Activated CD4-positive, CD25-positive, alpha-beta regulatory T cell treated with anti-CD3 and anti-CD28 coated beads, Interleukin-2, amount 50 U/mL, for 16 hours (primary cell): ENCODE results near the gene ALKBH4.
"Not testable (repeated sequence)": the region's sequence is repeated elsewhere in the genome, so short reads cannot be mapped to it uniquely, and the experiment has no call there.

Experiments
- DNase-seq: peaks from one replicate; pipeline ENCODE4 v3.0.0-alpha.2; 2020; ENCODE audit warnings: low read depth, low spot score

Gene ALKBH4

DNA sequence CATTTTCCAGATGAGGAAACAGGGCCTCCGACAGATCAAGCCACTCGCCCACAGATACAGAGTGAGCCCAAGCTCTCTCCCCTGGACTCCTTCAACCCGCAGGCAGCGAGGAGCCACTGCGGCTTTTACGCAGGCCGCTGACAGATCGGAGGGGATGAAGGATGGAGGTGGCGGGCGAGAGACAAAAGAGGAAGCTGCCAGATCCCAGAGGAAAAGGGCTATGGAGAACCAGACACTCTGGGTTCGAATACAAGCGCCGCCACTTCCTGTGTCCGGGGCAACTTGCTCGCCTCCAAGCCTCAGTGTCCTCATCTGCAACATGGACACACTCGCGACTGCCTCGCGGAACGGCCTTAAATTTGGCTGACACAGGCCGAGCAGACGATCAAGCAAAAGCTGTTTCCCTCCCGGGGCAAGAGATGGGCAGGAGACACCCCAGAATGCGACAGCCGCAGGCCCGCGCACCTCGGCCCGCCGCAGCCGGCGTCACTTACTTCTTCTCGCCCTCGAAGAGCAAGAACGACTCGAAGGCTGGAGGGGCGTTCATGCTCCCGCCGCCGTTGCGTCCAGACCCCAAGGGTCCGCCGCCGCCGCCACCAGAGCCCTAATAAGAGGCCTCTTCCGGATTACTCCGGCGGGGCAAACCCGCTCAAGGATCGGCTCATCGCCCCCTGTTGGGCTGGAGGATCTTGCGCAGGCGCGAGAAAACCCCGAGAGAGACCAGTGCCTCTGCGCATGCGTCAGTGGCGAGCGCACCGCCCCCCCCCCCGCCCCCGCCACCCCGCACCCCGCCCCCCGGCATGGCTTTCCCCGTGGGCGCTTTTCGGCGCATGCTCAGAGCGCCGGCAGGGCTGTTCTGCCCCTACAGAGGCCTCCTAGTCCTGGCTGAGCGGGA lies 13.9 kb upstream of the ALKBH4 start, which contains the start of gene POLR2J:
POLR2J (minus strand) TSS at position 609 of the 895 bp plus-strand sequence; CDS start at position 547, 62 bp downstream.
- peak; percentile 86 for DNase-seq

DNA sequence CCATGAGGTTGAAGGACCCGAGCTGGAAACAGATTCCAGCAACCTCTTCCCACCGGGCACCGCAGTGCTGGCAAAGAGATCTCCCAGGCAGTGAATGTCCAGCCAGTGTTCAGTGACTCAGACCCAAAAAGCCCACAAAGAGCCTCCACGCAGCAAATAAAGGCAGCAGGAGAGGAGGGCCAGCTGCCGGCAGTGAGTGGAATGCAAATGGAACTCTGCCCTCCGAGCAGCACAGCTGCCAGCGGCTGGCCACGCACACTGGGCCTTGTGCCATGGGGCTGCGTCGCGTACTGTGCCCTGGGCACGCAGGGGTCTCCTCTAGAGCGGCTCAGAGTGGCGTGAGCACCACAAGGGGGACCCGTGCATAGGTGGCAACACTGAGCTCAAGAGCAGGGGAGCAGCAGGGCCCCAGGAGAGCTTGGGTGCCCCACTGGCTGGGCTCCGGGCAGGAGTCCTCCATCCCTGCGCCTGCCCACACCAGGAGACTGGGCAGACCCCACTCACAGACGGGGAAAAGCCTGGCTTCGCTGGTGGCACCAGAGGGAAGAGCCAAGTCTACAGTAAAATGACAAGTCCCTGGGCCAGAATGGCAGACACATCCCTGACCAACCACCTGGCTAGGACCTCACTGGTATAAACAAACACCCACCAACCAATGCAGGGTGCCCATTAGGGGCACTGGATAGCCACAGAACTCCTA lies 10.2 kb upstream of the ALKBH4 start:
- DNase-seq: not testable (repeated sequence)

DNA sequence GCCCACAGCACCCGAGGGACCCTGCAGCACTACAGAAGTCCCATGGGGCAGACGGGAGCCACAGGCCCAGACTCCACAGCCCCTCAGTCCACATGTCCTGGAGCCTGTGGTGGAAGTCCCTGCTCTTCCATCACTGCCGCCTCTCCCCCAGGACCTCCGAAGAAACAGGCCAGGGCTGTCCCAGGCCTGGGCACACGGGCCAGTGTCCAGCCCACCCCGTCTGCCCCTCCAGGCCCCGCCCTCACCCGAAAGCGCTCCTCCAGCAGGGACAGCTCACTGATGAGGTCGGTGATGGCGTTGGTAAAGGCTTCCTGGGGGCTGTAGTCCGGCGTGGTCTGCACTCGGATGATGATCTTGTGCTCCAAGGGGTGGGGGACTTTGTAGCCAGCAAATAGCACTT lies 9.5 kb upstream of the ALKBH4 start:
- not testable (repeated sequence) for DNase-seq

DNA sequence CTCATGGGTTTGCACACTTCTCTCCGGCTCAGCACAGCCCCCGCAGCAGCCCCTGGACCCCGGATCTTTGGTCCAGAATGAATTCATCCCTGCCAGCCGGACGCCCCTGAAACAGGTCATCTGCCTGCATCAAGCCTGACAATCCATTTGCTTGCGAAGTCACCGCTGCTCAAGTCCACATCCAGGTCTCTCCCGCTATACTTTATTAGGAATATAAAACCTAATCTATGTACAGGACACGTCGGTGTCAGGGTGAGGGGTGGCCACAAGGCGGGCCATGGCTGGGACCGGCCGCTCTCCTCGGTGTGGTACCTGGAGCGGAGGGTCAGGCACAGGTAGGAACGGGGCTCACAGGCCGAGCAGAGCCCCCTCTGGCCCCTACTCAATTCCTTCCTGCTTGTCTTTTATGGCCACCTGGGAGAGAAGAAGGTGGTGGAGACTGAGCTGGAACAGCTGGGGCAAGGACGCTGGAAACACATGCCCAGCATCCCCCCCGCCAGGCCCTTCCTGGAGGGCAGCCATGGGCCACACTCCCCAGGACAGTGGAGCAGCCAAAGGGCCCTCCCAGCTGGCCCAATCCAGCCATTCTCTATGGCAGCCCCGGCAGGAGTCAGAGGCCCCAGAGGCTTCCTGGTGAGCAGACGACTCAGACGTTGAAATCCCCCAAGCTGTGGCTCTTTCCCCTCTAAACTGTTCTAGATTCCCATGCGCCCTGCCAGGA lies 8.8 kb upstream of the ALKBH4 start:
- DNase-seq: no peak

DNA sequence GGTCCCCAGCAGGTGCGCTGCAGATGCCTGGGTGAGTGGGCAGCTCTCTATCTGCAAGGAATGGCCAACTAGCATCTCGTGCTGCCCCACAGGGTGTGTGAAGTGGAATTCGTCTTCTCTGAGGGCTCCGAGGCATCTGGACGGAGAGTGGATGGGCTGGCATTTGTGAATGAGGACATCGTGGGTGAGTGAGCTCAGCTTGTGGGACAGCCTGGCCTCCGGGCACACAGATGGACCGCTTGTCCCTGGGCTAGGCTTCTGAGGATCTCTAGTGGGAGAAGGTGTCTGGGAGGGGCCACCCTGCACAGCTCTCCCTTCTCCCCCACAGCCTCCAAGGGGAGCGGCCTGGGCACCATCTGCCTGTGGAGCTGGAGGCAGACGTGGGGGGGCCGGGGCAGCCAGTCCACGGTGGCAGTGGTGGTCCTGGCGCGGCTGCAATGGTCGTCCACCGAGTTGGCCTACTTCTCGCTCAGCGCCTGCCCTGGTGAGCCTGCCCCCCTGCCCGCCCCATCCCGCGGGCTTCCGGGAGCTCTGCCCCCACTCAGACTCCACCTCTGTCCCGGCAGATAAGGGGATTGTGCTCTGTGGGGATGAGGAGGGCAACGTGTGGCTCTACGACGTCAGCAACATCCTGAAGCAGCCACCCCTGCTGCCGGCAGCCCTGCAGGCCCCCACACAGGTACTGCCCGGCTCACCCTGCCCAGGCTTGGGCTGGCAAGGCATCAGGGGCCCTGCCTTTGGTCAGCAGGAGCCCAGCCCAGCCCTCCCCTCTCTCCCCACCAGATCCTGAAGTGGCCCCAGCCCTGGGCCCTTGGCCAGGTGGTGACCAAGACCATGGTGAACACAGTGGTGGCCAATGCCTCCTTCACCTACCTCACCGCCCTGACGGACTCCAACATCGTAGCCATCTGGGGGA lies 7.7 kb upstream of the ALKBH4 start:
- DNase-seq: no peak

DNA sequence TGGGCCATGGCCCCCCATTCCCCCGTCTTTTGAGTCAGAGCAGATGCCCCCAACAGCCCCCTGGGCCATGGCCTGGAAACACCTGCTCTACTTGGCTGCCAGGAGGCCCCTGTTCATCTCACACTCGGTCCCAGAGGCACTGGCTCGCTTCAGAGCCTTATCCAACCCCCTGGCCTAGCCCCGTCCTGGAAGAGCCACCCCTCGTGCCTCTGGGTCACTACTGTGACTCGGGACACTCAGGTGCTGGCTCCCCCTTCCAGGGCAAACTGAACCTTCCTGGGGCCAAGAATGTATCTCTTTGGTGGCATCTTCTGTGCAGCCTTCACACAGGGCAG lies 7.1 kb upstream of the ALKBH4 start:
- DNase-seq: no peak

DNA sequence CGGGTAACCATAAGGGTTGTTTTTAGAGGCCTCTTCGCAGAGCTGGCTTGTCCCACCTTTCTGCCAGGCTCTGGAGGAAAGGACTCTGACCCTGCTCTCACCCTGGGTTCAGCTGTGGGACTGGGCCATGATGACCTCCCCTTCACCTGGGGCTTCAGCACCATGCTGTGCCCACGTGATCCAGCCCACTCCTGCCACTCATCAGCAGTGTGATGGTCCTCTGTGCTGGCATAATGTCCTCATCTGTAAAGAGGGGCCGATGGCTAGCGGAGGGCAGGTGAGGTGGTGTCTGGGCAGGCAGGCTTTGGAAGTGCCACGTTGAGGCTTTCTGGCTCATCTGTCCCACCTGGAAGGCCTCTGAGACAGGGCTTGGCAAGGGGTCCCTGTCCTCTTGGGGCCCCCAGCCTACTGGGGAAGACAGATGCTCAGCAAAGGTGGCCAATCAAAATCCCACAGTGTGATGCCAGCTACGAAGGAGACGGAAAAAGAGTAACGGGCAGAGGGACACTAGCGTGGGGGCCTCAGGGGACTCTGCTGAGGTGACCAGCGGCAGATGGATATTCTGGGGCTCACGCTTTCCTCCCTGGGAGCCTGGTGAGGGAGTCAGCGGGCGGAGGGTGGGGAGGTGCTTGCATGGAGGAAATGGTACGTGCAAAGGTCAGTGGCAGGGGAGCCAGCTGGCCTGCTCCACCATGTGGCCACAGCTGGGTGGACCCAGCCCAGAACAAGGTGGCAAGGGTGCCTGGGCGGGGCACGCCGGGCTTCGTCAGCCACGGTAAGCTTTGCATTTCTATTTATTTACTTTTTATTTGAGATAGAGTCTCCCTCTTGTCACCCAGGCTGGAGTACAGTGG lies 5.5 kb upstream of the ALKBH4 start:
- DNase-seq: no peak

DNA sequence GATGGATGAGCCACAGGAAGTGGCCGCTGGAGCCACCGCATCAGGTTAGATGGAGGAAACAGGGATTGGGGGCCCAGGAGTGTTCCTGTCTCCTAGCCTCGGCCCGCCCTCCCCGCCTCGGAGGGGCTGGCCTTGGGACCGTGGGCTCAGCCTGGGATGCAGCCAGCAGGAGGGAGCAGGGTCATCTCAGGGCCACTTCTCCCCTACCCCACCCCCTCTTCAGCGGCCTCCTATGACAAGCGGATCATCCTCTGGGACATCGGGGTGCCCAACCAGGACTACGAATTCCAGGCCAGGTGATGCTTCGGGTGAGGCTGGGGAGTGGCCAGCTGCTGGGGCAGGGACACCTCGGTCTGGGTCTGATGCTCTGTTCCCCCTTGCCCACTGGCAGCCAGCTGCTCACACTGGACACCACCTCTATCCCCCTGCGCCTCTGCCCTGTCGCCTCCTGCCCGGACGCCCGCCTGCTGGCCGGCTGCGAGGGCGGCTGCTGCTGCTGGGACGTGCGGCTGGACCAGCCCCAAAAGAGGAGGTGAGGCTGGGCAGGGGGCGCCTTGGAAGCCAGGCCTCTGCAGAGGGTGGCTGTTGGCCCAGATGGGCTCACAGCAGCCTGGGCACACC lies 4.8 kb upstream of the ALKBH4 start:
- no peak for DNase-seq

DNA sequence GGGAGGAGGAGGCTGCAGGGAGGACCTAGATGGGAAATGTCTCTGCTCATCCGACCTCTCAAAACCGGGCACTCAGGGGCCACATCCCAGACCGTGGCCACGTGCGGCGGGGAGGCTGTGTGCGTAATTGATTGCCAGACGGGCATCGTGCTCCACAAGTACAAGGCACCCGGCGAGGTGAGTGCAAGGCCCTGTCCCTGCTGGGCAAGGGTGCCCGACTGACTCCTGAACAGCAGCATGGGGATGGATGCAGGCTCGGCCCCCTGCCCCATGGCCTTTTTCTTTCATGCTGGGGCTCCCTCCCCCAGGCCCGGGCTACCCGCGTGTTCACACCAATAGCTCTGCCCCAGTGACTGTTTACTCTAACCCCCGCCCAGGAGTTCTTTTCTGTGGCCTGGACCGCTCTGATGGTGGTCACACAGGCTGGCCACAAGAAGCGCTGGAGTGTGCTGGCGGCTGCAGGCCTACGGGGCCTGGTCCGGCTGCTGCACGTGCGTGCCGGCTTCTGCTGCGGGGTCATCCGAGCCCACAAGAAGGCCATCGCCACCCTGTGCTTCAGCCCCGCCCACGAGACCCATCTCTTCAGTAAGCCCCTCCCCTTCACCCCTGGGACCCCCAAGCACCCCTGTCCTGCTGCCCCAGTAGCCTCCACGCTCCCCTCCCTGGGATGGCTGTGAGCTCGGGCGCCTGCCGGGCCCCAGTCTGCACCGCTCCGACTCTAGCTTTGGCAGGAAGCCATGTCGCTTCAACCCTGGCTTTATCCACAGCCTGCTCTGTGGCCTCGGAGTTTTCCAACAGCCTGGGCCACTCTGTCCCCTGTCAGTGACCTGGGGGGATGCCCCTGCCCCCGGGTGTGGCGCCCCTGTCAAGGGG lies 4.1 kb upstream of the ALKBH4 start:
- no peak for DNase-seq

DNA sequence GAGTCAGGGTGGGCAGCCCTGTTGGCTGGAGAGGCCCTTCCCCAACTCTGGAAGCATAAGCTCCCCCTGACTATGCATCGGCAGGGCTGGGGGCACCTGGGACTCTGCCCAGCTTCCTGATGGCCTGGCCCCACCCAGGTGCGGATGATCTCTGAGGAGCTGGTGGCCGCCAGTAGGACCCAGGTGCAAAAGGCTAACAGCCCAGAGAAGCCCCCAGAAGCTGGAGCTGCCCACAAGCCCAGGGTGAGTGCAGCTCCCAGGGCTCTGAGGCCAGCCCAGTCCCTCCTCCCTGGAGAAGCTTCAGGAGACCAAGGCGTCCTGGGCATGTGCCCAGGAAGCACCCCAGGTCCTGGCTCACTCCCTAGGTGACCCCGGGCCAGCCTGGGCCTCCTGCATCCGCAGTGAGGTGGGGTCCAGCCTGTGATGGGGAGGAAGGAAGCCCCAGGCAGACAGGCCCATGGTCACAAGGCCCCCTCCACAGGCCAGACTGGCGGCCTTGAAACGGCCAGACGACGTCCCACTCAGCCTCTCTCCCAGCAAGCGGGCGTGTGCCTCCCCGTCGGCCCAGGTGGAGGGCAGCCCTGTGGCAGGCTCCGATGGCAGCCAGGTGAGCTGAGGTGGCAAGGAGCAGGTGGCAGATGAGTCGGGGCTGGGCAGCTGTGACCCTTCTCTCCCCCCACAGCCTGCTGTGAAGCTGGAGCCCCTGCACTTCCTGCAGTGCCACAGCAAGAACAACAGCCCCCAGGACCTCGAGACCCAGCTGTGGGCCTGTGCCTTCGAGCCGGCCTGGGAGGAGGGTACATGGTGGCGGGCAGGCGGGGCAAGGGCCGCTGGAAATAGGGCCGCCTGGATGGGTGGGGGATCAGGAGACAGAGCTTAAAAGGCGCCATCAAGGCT lies 3.2 kb upstream of the ALKBH4 start:
- DNase-seq: no peak

DNA sequence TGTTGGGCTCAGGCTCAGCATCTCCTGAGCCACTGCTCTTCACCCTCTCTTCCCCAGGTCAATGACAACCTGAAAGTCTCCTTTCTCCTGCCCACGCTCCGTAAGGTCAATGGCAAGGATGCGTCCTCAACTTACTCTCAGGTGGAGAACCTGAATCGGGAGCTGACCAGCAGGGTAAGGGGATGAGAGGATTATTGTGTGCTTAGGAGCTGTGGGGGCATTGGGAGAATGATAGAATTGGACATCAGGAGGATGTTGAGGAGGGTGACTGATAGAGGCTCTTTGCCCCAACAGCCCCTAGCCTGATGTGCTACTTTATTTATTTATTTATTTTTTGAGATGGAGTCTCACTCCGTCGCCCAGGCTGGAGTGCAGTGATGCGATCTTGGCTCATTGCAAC lies 1.4 kb upstream of the ALKBH4 start:
- no peak for DNase-seq

DNA sequence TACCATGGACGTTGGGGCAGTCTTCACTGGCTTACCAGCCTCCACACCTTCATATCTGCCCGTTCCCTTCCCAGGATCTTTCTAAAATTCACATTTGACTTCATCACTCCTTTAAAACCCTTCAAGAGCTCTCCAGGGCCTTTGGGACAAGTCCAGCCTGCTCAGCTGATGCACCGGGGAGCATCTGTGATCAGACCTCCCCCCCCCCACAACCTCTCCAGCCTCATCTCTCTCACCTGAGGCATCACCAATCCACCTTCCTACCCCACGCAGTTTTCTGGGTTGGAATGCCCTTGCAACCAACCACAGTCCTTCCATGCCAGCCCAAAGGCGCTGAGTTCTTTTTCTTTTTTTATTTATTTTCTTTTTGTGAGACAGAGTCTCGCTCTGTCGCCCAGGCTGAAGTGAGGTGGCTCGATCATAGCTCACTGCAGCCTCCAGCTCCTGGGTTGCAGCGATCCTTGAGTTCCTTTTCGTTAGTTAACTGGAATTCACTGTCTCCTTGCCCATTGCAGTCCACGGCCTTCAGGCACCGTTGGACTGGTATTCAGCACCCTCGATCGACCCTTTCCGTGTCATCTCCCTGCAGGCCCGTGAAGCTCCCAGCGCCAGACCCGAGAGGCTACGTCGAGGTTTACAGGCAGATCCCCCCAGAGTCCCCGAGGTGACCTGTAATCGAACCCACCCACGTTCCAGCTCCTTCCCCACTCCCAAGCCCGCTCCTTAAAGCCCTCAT lies 654 bp downstream of the ALKBH4 start:
- DNase-seq: no peak

DNA sequence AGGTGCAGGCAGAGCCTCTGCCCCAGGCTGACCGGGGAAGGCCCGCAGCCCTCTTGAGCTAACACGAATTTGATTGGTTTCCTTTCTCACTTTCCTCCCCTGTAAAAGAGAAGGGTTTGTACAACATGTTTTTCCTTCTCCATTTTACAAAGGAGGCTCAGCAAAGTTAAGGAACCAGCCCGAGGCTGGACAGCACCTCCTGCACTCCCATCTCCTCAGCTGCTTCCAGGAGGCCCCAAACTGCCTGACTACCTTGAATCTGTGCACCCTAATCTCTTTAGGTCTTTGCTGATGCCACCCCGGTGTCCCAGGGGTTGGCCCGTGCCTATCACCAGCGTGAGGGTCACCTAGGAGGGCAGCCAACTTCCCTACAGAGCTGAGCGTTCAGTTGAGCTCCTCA lies 4.2 kb downstream of the ALKBH4 start:
- DNase-seq: no peak

DNA sequence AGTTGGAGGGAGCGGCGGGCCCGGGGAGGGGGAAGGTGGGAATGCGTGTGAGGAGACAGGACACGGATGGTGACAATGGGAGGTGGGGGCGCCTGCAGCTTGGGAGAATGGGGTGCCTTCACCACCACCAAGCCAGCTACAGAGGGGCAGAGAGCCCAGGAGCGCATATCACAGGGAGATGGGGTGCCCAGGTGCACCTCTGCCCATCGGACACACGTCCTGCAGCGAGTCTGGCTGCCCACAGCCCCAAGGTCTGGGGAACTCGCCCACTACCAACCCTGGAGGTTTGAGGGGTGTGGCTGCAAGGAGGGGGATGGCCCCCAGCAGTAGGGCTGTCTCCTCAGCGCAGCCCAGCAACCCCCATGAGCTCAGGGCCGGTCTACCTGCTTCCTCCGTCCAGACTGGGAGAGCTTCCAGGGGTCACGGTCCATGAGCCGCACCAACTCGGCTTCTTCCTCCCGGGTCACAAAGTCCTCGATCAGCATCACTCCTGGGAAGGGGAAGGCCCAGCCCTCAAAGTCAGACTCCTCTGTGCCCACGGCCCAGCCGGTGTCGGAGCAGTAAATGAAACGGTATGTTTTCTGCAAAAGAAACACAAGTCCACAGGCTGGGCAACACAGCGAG lies 5.3 kb downstream of the ALKBH4 start:
- DNase-seq: no peak

DNA sequence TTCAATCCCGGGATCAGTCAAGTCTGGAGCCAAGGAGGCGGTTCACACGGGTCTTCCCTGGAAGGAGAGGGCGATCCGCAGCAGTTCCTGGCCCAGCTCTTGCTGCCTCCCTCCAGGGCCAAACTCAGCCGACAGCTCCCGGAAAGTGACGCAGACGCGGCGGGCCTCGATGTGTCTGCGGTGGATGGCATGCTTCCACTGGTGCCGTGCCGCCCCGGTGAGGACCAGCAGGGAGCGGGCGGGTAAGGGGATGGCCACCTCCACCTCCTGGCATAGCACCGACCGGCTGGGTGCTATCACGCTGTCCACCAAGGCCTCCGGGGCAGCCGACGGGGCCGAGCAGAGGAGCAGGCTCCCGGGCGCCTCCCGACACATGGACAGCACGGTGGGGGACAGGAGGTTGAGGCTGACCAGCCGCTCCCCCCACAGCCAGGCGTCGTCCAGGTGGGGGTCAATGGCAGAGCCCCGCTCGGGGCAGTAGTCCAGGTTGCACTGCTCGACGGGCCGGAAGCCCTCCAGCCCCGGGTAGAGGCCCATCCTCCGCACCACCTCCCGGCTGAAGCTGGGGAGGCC lies 7.2 kb downstream of the ALKBH4 start:
- DNase-seq: no peak

DNA sequence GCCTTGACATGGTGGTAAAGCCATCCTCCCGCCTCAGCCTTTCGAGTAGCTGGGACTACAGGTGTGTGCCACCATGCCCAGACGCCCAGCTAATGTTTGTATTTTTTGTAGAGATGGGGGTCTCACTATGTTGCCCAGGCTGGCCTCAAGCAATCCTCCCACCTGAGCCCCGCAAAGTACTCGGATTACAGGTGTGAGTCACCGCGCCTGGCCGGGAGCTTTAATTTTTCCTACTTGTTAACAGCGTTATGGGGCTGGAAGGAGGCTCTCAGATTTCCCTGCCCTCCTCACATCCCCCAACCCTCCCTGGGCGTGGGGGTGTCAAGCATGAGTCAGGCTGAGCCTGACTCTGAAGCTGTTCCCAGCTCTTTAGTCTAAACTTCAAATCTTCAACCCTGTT lies 8.3 kb downstream of the ALKBH4 start:
- DNase-seq: no peak
